ENCODE measurements around the gene ZNF688. TPM values are rescaled to one million over a fixed set of nuclear protein-coding genes. Genes with fewer than 3 reads are reported as not detected.

The ZNF688 gene
- total and polyA plus RNA-seq, 9 of the 15 experiments (the other 6 are each of a cell fraction or from before 2014, with no cell fraction given): 0.48 to 12.9 (median 4.5) TPM

DNA sequence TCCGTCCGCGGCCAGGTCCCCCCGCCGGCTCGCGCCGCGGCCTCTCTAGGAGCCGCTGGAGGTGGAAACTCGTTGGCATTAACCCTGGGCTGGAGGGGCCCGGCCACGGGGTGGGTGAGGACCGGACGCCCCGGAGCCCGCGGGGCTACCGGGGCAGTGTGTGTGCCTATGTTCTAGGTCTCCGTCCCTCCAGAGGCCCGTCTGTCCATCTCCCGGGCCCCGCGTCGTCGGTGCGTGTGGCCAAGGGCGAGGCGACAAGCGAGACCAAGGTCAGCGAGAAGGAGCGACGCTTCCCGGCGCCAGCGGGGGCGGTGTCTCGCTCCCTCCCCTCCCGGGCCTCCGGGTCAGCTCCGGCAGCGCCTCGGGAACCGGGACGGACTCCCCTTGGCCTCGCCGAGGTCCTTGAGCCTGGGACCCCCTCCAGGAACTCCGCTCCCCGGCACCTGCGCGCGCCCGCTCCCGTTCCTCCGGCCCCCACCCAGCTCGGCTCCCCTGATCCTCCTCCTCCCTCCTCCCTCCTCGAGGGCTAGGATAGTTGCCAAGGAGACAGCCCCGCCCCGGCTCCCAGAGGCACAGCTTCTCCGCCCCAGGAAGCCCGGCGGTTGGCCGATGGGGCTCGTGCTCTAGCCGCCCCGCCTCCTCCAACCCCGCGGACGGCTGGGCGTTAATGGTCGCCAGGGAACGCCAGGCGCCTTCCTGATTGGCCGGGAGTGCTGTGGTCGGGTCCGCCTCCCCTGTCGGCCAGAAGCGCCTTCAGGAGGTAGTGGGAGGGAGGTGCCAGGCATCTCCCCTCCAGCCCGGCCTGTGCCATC is 44.5 kb downstream of the ZNF688 start (continued):
- TF ChIP-seq, protein P1, sequence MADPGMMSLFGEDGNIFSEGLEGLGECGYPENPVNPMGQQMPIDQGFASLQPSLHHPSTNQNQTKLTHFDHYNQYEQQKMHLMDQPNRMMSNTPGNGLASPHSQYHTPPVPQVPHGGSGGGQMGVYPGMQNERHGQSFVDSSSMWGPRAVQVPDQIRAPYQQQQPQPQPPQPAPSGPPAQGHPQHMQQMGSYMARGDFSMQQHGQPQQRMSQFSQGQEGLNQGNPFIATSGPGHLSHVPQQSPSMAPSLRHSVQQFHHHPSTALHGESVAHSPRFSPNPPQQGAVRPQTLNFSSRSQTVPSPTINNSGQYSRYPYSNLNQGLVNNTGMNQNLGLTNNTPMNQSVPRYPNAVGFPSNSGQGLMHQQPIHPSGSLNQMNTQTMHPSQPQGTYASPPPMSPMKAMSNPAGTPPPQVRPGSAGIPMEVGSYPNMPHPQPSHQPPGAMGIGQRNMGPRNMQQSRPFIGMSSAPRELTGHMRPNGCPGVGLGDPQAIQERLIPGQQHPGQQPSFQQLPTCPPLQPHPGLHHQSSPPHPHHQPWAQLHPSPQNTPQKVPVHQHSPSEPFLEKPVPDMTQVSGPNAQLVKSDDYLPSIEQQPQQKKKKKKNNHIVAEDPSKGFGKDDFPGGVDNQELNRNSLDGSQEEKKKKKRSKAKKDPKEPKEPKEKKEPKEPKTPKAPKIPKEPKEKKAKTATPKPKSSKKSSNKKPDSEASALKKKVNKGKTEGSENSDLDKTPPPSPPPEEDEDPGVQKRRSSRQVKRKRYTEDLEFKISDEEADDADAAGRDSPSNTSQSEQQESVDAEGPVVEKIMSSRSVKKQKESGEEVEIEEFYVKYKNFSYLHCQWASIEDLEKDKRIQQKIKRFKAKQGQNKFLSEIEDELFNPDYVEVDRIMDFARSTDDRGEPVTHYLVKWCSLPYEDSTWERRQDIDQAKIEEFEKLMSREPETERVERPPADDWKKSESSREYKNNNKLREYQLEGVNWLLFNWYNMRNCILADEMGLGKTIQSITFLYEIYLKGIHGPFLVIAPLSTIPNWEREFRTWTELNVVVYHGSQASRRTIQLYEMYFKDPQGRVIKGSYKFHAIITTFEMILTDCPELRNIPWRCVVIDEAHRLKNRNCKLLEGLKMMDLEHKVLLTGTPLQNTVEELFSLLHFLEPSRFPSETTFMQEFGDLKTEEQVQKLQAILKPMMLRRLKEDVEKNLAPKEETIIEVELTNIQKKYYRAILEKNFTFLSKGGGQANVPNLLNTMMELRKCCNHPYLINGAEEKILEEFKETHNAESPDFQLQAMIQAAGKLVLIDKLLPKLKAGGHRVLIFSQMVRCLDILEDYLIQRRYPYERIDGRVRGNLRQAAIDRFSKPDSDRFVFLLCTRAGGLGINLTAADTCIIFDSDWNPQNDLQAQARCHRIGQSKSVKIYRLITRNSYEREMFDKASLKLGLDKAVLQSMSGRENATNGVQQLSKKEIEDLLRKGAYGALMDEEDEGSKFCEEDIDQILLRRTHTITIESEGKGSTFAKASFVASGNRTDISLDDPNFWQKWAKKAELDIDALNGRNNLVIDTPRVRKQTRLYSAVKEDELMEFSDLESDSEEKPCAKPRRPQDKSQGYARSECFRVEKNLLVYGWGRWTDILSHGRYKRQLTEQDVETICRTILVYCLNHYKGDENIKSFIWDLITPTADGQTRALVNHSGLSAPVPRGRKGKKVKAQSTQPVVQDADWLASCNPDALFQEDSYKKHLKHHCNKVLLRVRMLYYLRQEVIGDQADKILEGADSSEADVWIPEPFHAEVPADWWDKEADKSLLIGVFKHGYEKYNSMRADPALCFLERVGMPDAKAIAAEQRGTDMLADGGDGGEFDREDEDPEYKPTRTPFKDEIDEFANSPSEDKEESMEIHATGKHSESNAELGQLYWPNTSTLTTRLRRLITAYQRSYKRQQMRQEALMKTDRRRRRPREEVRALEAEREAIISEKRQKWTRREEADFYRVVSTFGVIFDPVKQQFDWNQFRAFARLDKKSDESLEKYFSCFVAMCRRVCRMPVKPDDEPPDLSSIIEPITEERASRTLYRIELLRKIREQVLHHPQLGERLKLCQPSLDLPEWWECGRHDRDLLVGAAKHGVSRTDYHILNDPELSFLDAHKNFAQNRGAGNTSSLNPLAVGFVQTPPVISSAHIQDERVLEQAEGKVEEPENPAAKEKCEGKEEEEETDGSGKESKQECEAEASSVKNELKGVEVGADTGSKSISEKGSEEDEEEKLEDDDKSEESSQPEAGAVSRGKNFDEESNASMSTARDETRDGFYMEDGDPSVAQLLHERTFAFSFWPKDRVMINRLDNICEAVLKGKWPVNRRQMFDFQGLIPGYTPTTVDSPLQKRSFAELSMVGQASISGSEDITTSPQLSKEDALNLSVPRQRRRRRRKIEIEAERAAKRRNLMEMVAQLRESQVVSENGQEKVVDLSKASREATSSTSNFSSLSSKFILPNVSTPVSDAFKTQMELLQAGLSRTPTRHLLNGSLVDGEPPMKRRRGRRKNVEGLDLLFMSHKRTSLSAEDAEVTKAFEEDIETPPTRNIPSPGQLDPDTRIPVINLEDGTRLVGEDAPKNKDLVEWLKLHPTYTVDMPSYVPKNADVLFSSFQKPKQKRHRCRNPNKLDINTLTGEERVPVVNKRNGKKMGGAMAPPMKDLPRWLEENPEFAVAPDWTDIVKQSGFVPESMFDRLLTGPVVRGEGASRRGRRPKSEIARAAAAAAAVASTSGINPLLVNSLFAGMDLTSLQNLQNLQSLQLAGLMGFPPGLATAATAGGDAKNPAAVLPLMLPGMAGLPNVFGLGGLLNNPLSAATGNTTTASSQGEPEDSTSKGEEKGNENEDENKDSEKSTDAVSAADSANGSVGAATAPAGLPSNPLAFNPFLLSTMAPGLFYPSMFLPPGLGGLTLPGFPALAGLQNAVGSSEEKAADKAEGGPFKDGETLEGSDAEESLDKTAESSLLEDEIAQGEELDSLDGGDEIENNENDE (IDR thresholded peaks at IDR 0.05; ENCODE audit: low read depth, low read length): peak; percentile 16
- TF ChIP-seq, protein P2, sequence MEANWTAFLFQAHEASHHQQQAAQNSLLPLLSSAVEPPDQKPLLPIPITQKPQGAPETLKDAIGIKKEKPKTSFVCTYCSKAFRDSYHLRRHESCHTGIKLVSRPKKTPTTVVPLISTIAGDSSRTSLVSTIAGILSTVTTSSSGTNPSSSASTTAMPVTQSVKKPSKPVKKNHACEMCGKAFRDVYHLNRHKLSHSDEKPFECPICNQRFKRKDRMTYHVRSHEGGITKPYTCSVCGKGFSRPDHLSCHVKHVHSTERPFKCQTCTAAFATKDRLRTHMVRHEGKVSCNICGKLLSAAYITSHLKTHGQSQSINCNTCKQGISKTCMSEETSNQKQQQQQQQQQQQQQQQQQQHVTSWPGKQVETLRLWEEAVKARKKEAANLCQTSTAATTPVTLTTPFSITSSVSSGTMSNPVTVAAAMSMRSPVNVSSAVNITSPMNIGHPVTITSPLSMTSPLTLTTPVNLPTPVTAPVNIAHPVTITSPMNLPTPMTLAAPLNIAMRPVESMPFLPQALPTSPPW (CRISPR knock-in tag; IDR thresholded peaks at IDR 0.05): peak; percentile 96
- peak; percentile 93 for TF ChIP-seq EP400 (IDR thresholded peaks at IDR 0.05)
- TF ChIP-seq, protein P3, sequence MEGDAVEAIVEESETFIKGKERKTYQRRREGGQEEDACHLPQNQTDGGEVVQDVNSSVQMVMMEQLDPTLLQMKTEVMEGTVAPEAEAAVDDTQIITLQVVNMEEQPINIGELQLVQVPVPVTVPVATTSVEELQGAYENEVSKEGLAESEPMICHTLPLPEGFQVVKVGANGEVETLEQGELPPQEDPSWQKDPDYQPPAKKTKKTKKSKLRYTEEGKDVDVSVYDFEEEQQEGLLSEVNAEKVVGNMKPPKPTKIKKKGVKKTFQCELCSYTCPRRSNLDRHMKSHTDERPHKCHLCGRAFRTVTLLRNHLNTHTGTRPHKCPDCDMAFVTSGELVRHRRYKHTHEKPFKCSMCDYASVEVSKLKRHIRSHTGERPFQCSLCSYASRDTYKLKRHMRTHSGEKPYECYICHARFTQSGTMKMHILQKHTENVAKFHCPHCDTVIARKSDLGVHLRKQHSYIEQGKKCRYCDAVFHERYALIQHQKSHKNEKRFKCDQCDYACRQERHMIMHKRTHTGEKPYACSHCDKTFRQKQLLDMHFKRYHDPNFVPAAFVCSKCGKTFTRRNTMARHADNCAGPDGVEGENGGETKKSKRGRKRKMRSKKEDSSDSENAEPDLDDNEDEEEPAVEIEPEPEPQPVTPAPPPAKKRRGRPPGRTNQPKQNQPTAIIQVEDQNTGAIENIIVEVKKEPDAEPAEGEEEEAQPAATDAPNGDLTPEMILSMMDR (IDR thresholded peaks at IDR 0.05 in 2 of 3, conservative IDR thresholded peaks at IDR 0.05 in 1 of 3; ENCODE audit: insufficient read depth in 2 of 3, low read depth in 1 of 3, low read length in 3 of 3): peak; percentile 20 to 37 (median 31); a peak in 4 of 6 replicates
- TF ChIP-seq POLR3A (IDR thresholded peaks at IDR 0.05; ENCODE audit: borderline replicate concordance, extremely low read depth, insufficient read depth, insufficient read length): no peak
- TF ChIP-seq ETV1 (tag; conservative IDR thresholded peaks at IDR 0.05; ENCODE audit: low read depth): peak; percentile 81
- TF ChIP-seq TOE1 (IDR thresholded peaks at IDR 0.05; ENCODE audit: borderline replicate concordance): no peak
- TF ChIP-seq TOE1 (CRISPR knock-in tag; IDR thresholded peaks at IDR 0.05; ENCODE audit: borderline replicate concordance, low read depth): no peak
- TF ChIP-seq FOXA3 (CRISPR knock-in tag; conservative IDR thresholded peaks at IDR 0.05 in 1 of 2, IDR thresholded peaks at IDR 0.05 in 1 of 2): peak in 1 of 2 experiments; percentile 44; a peak in 1 of 4 replicates
- peak; percentile 73; the same call in 1 of the 2 replicates for TF ChIP-seq SP1 (CRISPR knock-in tag; IDR thresholded peaks at IDR 0.05)
- peak; percentile 90 for TF ChIP-seq SUPT5H (IDR thresholded peaks at IDR 0.05)
